Coronary artery (tissue), 2 donors: ENCODE results near the gene OBSCN.

Source experiments
- DNase-seq: peaks from one replicate; pipeline ENCODE4 v3.0.0-alpha.2; 2017; ENCODE audit warnings: low spot score
- H3K27ac ChIP-seq, 2 donors: fragments of 200-600 bp; sonication (generic); one replicate each; pipeline ENCODE4 v1.5.1; 2016 to 2019
- H3K4me3 ChIP-seq: fragments of 200-600 bp; sonication (generic); 2 replicates; pipeline ENCODE4 v1.5.1; 2016; ENCODE audit warnings: mild to moderate bottlenecking, moderate library complexity
- CTCF ChIP-seq: fragments of 200-600 bp; sonication (generic); IDR thresholded peaks from one replicate; pipeline ENCODE4 v1.5.1; 2019; ENCODE audit warnings: antibody characterized with exemption

OBSCN gene

GRCh38 chr1:228315945-228316588 is 108.2 kb downstream of the OBSCN start:
- no peak overlapping the region for H3K27ac ChIP-seq
- TF ChIP-seq CTCF, result no peak
- peak; percentile 63 for DNase-seq
- no peak overlapping the region for H3K4me3 ChIP-seq

GRCh38 chr1:228316589-228317387 is 108.9 kb downstream of the OBSCN start:
- Histone ChIP-seq H3K27ac (no peak overlapping the region), H3K4me3 (no peak overlapping the region)
- TF ChIP-seq CTCF, result no peak
- peak; percentile 64 for DNase-seq

DNA sequence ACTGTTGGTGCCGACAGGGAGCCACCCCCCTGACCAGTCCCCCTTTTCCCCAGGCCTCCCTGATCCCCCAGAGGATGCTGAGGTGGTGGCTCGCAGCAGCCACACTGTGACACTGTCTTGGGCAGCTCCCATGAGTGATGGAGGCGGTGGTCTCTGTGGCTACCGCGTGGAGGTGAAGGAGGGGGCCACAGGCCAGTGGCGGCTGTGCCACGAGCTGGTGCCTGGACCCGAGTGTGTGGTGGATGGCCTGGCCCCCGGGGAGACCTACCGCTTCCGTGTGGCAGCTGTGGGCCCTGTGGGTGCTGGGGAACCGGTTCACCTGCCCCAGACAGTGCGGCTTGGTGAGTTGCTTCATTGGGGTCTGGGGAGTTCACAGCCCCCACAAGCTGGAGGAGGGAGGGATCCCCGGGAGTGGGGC is 109.6 kb downstream of the OBSCN start:
- peak; percentile 63 for DNase-seq
- H3K4me3 ChIP-seq, result no peak overlapping the region

DNA sequence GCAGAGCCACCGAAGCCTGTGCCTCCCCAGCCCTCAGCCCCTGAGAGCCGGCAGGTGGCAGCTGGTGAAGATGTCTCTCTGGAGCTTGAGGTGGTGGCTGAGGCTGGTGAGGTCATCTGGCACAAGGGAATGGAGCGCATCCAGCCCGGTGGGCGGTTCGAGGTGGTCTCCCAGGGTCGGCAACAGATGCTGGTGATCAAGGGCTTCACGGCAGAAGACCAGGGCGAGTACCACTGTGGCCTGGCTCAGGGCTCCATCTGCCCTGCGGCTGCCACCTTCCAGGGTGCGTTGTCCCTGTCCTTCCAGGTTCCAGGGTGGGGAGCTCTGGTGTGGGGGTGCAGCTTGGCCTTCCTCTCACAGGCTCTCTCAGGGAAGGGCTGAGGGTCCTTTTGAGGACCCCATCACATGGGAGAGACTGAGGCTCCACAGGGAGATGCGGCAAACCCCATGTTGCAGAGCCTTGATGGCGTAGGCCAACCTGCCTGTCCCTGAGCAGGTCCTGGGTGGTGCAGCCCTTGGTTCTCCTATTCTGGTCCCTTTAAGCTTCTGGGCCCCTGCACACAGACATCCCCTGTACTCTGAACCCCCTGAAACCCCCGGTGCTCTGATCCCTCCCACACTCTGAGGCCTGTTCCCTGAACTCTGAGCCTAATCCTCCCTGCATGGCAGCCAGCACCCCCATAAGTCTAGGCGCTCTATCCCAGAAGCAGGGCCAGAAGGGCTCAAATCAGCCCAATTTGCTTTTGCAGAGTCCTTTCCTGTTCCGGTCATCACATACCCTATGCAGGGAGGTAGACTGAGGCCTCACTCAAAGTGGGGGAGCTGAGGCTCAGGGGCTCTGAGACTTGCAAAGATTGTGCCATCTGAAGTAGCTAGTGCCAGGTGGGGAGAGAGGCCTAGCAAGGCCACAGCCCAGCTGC is 110.3 kb downstream of the OBSCN start:
- peak; percentile 59 for DNase-seq
- no peak for TF ChIP-seq CTCF
- no peak overlapping the region for H3K27ac ChIP-seq
- no peak overlapping the region for H3K4me3 ChIP-seq

More for the DNA sequence above, 109.6 kb downstream of the OBSCN start:
- H3K27ac ChIP-seq, result no peak overlapping the region
- TF ChIP-seq CTCF, result no peak

DNA sequence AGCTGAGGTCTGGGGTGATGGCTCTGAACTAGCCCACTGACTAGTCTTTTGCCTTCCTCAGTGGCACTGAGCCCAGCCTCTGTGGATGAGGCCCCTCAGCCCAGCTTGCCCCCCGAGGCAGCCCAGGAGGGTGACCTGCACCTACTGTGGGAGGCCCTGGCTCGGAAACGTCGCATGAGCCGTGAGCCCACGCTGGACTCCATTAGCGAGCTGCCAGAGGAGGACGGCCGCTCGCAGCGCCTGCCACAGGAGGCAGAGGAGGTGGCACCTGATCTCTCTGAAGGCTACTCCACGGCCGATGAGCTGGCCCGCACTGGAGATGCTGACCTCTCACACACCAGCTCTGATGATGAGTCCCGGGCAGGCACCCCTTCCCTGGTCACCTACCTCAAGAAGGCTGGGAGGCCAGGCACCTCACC is 111.0 kb downstream of the OBSCN start:
- H3K4me3 ChIP-seq, result no peak overlapping the region
- peak; percentile 68 for DNase-seq
- no peak for TF ChIP-seq CTCF
- H3K27ac ChIP-seq, result no peak overlapping the region

DNA sequence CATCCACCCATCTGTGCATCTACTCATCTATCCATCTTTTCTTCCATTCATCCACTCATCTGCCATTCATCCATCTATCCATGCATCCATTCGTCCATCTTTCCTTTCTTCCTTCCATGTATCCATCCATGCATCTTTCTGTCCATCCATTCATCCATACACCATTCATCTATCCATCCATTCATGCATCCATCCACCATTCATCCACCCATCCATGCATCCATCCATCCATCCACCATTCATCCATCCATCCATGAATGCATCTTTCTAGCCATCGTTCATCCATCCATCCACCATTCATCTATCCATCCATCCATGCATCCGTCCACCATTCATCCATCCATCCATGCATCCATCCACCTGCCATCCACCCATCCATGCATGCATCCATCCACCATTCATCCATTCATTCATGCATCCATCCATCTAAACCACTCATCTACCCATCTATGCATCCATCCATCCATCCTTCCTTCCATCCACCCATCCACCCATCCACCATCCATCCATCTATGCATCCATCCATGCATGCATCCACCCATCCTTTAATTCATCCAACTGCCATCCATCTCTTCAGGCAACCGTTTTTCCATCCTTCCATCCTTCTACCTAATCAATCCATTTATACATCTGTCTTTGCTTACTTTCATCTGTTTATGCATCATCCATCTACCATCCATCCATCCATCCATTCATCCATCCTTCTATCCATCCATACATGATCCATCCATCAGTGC is 111.7 kb downstream of the OBSCN start:
- Histone ChIP-seq H3K27ac (no peak overlapping the region), H3K4me3 (no peak overlapping the region)
- DNase-seq, result no peak
- TF ChIP-seq CTCF, result no peak
